ENCODE results near the gene C5. TPM values are rescaled to one million over a fixed set of nuclear protein-coding genes. Genes with fewer than 3 reads are reported as not detected.
A peak's percentile ranks its signal among the peaks of the same experiment; 100 is the strongest.

Gene C5
- total RNA-seq, 1 donor from 2014 or later, result 2.0 TPM

DNA sequence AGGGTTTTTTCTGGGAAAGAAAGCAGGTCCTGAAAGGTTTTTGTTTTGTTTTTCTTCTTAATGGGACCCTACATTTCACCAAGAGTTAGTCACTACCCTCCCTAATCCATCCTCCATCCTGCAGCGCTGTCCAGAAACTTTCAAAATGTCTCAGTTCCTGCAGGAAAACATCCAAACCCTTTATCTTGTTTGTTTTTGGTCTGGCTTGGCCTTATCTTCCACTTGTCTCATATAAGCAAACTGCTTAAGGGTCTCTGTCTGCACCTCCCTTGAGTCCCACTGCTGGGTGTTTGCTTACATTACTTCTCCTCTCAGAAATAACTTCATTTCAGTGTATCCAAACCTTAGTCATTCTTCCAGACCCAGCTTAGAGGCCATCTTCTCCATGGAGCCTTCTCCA is 112.5 kb downstream of the C5 start:
- Histone ChIP-seq H3K27ac (peak overlapping the region; percentile 93), H3K27me3 (no peaks in the 10 kb centered on the region), H3K4me3 (no peak overlapping the region), H3K9me3 (no peaks in the 10 kb centered on the region), H3K36me3 (no peaks in the 10 kb centered on the region), H3K4me1 (peaks cover 66% of the 10 kb centered on the region)
- intact Hi-C loops (cut with DNase I), result loop anchor here (5.0 kb wide), 1 partner anchor 70 kb away; no protein-coding TSS in a partner anchor
- TF ChIP-seq POLR2AphosphoS5 (IDR thresholded peaks at IDR 0.05; ENCODE audit: insufficient read depth in 1 of 2, low read depth in 1 of 2) (no peak), POLR2A (IDR thresholded peaks at IDR 0.05) (no peak)
- TF ChIP-seq, protein P1, sequence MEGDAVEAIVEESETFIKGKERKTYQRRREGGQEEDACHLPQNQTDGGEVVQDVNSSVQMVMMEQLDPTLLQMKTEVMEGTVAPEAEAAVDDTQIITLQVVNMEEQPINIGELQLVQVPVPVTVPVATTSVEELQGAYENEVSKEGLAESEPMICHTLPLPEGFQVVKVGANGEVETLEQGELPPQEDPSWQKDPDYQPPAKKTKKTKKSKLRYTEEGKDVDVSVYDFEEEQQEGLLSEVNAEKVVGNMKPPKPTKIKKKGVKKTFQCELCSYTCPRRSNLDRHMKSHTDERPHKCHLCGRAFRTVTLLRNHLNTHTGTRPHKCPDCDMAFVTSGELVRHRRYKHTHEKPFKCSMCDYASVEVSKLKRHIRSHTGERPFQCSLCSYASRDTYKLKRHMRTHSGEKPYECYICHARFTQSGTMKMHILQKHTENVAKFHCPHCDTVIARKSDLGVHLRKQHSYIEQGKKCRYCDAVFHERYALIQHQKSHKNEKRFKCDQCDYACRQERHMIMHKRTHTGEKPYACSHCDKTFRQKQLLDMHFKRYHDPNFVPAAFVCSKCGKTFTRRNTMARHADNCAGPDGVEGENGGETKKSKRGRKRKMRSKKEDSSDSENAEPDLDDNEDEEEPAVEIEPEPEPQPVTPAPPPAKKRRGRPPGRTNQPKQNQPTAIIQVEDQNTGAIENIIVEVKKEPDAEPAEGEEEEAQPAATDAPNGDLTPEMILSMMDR (IDR thresholded peaks at IDR 0.05), result no peak
- DNase-seq (ENCODE audit: extremely low spot score in 2 of 2), result peak in 1 of 2 donors; percentile 12

DNA sequence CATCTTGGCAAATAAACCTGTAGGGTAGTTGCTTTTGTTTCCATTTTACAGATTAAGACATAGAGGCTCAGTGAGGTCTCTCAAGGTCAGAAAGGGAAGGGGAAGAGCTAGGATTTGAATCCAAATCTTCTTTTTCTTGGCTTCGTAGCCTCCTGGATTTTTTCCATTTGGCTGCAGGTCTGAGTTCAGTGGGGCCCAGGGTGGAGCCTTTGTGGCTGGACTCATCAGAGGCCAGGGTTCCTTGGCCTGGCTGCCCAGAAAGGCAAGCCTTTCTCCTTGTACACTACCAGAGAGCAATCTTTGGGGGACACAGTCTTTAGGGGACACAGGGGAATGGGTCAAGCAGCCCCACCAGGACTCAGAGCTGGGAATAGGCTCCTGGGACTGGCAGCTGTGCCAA is 112.9 kb downstream of the C5 start:
- H3K9me3 ChIP-seq, result no peaks in the 10 kb centered on the region
- H3K27ac ChIP-seq, result peak overlapping the region; percentile 93
- peak in 1 of 2 donors; percentile 77 for DNase-seq (ENCODE audit: extremely low spot score in 2 of 2)
- intact Hi-C loops (cut with DNase I), result loop anchor here (5.0 kb wide), 1 partner anchor 70 kb away; no protein-coding TSS in a partner anchor
- TF ChIP-seq, protein P1 (IDR thresholded peaks at IDR 0.05), result no peak
- TF ChIP-seq POLR2A (IDR thresholded peaks at IDR 0.05) (no peak), POLR2AphosphoS5 (IDR thresholded peaks at IDR 0.05; ENCODE audit: insufficient read depth in 1 of 2, low read depth in 1 of 2) (no peak)
- H3K36me3 ChIP-seq, result no peaks in the 10 kb centered on the region
- H3K4me3 ChIP-seq, result no peak overlapping the region
- H3K27me3 ChIP-seq, result no peaks in the 10 kb centered on the region
- peaks cover 65% of the 10 kb centered on the region for H3K4me1 ChIP-seq

DNA sequence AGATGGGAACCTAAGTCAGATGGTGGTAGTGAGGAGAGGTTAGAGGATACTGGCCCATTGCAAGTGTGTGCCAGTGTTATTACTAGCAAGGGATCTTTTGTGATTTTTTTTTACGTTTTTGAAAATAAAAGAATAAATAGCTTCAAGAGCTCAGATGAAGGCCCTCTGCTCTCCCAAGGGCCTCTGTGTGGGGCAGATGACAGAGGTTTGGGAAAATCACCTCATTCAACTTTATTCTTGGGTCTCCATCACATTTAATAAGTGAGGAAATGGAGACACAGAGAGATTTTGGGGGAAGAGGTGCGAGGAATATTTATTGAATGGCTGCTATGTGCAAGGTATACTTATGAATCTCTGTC is 113.3 kb downstream of the C5 start:
- intact Hi-C loops (cut with DNase I), result loop anchor here (5.0 kb wide), 1 partner anchor 69 kb away; no protein-coding TSS in a partner anchor

DNA sequence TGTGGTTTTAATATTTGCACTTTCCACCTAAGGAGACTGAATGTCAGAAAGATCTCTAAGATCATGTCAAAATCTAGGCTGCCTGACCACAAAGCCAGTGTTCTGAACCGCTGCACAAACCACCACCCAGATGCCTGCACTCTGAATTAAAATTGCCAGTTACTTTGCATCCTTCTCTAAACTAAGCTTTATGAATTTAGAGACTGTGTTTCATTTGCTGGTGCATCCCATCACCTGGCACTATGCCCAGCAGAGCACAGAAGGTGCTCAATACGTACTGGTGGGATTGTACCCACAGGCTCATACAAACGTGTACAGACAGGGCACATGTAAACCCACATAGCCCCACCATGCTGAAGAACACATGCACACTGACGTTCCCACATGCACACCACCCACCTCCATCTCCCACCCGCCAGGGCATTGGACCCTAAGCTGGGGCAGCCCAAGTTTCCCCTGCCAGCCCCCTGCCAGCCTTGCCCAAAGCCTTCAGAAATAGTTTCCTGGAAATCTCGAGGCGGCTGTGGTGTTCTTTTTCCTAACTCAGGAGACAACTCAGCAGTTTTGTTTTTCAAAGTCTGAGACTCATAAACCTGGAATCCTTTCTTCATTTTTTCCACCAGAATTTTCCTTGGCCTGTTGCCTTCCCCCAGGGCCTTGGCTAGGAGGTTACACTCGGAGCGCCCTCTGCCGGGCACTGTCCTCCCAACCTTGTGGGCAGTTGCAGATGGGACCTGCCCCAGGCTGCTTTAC is 113.9 kb downstream of the C5 start:
- H3K9me3 ChIP-seq, result no peaks in the 10 kb centered on the region
- H3K27ac ChIP-seq, result peak overlapping the region; percentile 93
- H3K27me3 ChIP-seq, result no peaks in the 10 kb centered on the region
- peak in 1 of 2 donors; percentile 92 for DNase-seq (ENCODE audit: extremely low spot score in 2 of 2)
- TF ChIP-seq, protein P1 (IDR thresholded peaks at IDR 0.05), result peak; percentile 63 to 94 (median 72)
- TF ChIP-seq POLR2AphosphoS5 (IDR thresholded peaks at IDR 0.05; ENCODE audit: insufficient read depth in 1 of 2, low read depth in 1 of 2) (peak; percentile 81 to 89), POLR2A (IDR thresholded peaks at IDR 0.05) (no peak)
- peaks cover 65% of the 10 kb centered on the region for H3K4me1 ChIP-seq
- peak overlapping the region; percentile 16 to 31 for H3K4me3 ChIP-seq
- H3K36me3 ChIP-seq, result no peaks in the 10 kb centered on the region
- intact Hi-C loops (cut with DNase I), result loop anchor here (5.0 kb wide), 1 partner anchor 69 kb away; no protein-coding TSS in a partner anchor

More for the DNA sequence above, 113.3 kb downstream of the C5 start:
- H3K36me3 ChIP-seq, result no peaks in the 10 kb centered on the region
- peak overlapping the region; percentile 93 for H3K27ac ChIP-seq
- TF ChIP-seq, protein P1 (IDR thresholded peaks at IDR 0.05), result no peak
- TF ChIP-seq POLR2A (IDR thresholded peaks at IDR 0.05) (no peak), POLR2AphosphoS5 (IDR thresholded peaks at IDR 0.05; ENCODE audit: insufficient read depth in 1 of 2, low read depth in 1 of 2) (no peak)
- no peak overlapping the region for H3K4me3 ChIP-seq
- H3K9me3 ChIP-seq, result no peaks in the 10 kb centered on the region
- DNase-seq (ENCODE audit: extremely low spot score in 2 of 2), result no peak
- peaks cover 65% of the 10 kb centered on the region for H3K4me1 ChIP-seq
- H3K27me3 ChIP-seq, result no peaks in the 10 kb centered on the region

DNA sequence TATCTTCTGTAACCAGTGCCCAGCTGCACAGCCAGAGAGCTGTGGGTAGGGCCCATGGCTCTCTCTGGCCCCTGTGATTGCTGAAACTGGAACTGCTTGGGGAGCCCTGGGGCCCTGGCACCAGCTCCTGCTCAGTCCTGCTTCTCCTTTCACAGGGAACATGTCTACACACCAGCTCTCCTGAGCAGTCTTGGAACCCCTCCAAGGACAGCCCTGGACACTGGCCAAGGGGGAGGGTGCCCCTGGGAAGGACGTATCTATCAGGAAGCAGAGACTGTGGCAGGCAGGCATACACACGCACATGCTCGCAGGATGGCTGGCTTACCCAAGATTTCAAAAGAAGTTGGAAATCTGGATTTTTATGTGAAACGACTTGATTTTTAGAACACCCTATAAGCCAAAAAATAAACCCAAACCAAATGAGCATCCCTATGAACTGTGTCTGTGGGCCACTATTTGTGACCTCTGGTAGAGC is 114.7 kb downstream of the C5 start:
- Histone ChIP-seq H3K27ac (peak overlapping the region; percentile 93), H3K4me3 (no peak overlapping the region), H3K4me1 (peaks cover 65% of the 10 kb centered on the region), H3K9me3 (no peaks in the 10 kb centered on the region), H3K36me3 (no peaks in the 10 kb centered on the region), H3K27me3 (no peaks in the 10 kb centered on the region)
- DNase-seq (ENCODE audit: extremely low spot score in 2 of 2), result peak; percentile 96 to 98
- TF ChIP-seq POLR2A (IDR thresholded peaks at IDR 0.05) (no peak), POLR2AphosphoS5 (IDR thresholded peaks at IDR 0.05; ENCODE audit: insufficient read depth in 1 of 2, low read depth in 1 of 2) (peak; percentile 77 to 84)
- TF ChIP-seq, protein P1 (IDR thresholded peaks at IDR 0.05), result no peak
- intact Hi-C loops (cut with DNase I), result loop anchor here (5.0 kb wide), 1 partner anchor 68 kb away; no protein-coding TSS in a partner anchor

All from vagina (tissue), 2 donors.